Stimulated activated CD8-positive, alpha-beta memory T cell treated with anti-CD3 and anti-CD28 coated beads, Interleukin-4, amount 100 ng/mL, for 24 hours (primary cell): Measurements from ENCODE around the gene PLCD4.

ENCODE experiments used
- DNase-seq: peaks from one replicate; pipeline ENCODE4 v3.0.0-alpha.2; 2020; ENCODE audit warnings: low read depth

Gene PLCD4

DNA sequence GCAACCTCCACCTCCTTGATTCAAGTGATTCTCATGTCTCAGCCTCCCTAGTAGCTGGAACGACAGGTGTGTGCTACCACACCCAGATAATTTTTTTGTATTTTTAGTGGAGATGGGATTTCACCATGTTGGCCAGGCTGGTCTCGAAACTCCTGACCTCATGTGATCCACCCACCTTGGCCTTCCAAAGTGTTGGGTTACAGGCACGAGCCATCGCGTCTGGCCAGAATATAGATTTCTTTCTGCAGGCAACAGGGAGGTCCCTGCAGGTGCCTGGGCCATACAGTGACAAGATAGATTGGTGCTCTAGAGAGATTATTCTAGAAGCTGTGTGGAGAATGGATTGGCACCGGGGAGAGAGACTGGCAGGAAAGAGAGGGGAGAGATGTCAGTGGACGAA is 13.3 kb downstream of the PLCD4 start:
- no peak for DNase-seq

- no peak for DNase-seq
Observed at GRCh38 chr2:218622606-218623365, 15.1 kb downstream of the PLCD4 start.

GRCh38 chr2:218623366-218623705 is 15.6 kb downstream of the PLCD4 start:
- no peak for DNase-seq

DNA sequence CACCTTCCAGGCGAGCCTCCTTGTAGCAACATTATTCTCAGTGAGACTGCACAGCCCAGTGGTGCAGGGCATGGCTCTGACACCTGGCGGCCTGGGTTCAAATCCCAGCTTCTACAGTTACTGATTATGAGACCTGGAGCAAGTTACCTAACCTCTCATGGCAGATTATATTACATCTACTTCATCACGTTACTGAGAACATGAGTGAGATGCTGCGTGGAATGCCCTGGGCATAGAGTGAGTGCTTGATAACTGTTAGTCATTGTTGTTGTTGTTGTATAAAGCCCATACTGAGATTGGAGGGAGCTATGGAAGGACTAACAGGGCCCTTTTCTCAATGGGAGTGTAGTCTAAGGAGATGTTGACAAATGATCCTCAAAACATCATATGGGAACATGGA is 18.7 kb downstream of the PLCD4 start:
- no peak for DNase-seq

GRCh38 chr2:218627939-218628338 is 20.2 kb downstream of the PLCD4 start:
- DNase-seq = no peak

DNA sequence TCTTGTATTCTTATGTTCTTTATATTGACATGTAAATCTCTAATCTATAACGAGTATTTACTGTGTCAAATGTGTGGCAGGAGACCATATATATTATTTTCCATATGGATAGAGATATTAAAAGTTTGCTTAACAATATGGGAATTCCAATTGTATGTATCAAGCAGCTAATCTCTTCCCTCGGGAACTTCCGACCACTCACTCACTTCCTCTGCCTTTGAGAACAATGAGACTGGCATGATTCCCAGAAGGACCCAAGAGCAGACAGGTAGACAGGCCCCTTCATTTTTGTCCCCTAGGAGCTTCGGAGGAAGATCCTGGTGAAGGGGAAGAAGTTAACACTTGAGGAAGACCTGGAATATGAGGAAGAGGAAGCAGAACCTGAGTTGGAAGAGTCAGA is 24.1 kb downstream of the PLCD4 start:
- no peak for DNase-seq

- DNase-seq = no peak
Observed at GRCh38 chr2:218635719-218636118, 28.0 kb downstream of the PLCD4 start.

DNA sequence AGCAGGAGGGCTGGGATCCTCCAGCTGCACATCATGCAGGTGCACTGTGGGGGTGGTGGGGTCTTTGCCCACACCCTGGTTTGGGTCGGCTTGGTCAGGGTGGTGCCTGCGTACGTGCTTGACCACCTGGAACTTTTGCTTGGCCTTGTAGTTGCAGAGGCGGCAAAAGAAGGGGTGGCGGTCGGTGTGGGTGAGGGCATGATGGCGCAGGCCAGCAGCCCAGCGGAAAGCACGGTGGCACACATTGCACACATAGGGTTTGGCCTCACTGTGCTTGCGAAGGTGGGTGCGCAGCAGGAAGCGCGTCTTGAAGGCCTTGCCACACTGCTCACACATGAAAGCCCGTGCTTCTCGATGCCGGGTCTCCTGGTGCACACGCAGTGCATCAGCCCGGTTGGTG is 30.7 kb downstream of the PLCD4 start:
- DNase-seq = no peak

- no peak for DNase-seq
Observed at GRCh38 chr2:218642121-218642656, 34.5 kb downstream of the PLCD4 start.

- DNase-seq = no peak
Observed at GRCh38 chr2:218642786-218643185, 35.1 kb downstream of the PLCD4 start.

DNA sequence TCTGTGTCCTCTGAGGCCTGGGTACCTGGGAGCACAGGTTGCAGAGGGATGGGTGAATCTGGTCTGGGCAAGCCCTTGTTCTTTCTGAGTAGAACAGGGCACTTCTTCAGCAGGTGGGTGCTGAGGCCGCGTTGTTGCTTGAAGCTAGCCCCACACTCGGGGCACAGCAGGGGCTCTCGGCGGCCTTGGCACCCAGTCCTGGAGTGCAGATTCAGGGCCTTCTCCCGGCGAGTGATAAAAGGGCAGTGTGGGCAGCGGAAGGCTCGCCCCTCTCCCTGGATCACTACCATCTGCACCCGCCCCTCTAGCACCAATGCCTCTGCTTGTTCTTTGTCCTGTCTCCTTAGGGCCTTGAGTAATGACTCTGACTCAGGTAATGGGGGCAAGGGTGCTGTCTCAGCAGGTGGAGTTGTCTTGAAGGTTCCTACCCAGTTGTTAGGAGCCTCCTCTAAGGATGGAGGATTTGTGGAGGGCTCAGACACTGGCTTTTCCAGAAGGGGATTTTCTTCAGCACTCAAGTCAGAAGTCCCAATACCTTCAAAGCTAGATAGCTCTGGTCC is 36.1 kb downstream of the PLCD4 start:
- no peak for DNase-seq

- no peak for DNase-seq
Observed at GRCh38 chr2:218644721-218645120, 37.0 kb downstream of the PLCD4 start.

DNA sequence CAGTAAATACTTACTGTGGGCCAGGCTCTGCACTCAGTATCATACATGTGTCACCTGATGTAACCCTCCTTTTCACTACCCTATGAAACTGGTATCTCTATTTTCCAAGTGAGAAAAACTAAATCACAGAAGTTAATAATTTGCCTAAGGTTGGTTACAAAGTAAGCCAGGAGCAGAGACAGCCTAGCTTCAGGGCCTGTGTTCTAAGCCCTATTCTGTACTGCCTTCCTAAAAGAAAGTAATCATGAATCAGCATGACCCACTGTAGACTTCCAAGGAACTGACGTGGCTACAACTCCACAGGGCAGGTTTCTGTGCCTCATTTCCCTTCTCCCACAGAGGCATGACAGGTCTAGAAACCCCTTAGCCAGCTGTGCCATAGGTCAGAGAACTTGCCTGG is 37.4 kb downstream of the PLCD4 start:
- no peak for DNase-seq

- DNase-seq = peak; percentile 16
Observed at GRCh38 chr2:218648088-218648786, 40.5 kb downstream of the PLCD4 start.

GRCh38 chr2:218648787-218649100 is 41.0 kb downstream of the PLCD4 start:
- no peak for DNase-seq

DNA sequence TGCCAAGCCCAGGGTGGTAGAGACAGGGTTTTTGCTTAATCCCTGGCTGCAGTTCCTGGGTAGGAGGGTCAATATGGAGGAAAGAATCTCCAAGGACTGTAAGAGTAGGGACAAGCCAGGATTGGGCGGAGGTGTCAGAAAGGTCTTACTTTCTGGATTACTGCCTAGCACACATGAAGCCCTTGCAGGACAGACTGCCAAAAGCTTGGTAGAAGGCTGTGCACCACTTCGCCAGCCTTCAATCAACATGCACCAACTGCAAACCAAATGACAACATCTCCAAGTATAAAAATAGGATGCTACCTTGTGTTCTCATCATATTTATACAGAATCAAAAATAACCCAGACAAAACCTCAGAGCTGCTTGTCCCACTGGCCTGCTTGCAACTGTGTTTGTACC is 48.1 kb downstream of the PLCD4 start:
- DNase-seq = no peak

- peak; percentile 18 for DNase-seq
Observed at GRCh38 chr2:218658671-218659257, 51.1 kb downstream of the PLCD4 start.

- DNase-seq = peak; percentile 91
Observed at GRCh38 chr2:218659258-218659987, 51.7 kb downstream of the PLCD4 start, which contains the start of the genes BCS1L and ZNF142. TSS of gene BCS1L (plus strand) at chr2:218659683. CDS start at chr2:218660988, 1,305 bp downstream. TSS of gene ZNF142 (minus strand) at chr2:218659623. CDS start at chr2:218656429, 3,194 bp downstream.

- no peak for DNase-seq
Observed at GRCh38 chr2:218659988-218660358, 52.3 kb downstream of the PLCD4 start.

- DNase-seq = no peak
Observed at GRCh38 chr2:218662377-218662776, 54.7 kb downstream of the PLCD4 start.

DNA sequence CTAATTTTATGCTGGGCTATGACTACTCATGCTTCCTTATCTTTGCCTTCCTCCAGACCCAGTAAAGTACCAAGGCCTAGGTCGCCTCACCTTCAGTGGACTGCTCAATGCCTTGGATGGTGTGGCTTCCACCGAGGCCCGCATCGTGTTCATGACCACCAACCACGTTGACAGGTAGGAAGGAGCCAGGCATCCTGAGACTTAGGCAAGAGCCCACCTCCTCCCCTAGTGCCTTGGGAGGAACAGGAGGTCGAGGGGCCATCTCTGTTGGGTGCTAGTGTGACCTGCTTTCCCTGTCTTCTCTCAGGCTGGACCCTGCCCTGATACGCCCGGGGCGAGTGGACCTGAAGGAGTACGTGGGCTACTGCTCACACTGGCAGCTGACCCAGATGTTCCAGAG is 55.1 kb downstream of the PLCD4 start:
- no peak for DNase-seq

GRCh38 chr2:218663901-218664300 is 56.2 kb downstream of the PLCD4 start:
- DNase-seq = no peak
